ENCODE data around the gene KRTAP9-3.
"Not testable (repeated sequence)": the region's sequence is repeated elsewhere in the genome, so short reads cannot be mapped to it uniquely, and the experiment has no call there.

KRTAP9-3 gene

GRCh38 chr17:41230094-41230493 lies 2.2 kb upstream of the KRTAP9-3 start:
- TF ChIP-seq CTCF (IDR thresholded peaks at IDR 0.05; ENCODE audit: control insufficient read depth, extremely low read depth, insufficient read depth) = no peak

GRCh38 chr17:41231731-41232130 lies 518 bp upstream of the KRTAP9-3 start:
- TF ChIP-seq CTCF (IDR thresholded peaks at IDR 0.05; ENCODE audit: control insufficient read depth, extremely low read depth, insufficient read depth) = no peak
- no peak for DNase-seq (ENCODE audit: low read depth)
- H3K4me3 ChIP-seq (ENCODE audit: low read depth, low read length) = no peak overlapping the region

More at GRCh38 chr17:41230094-41230493, 2.2 kb upstream of the KRTAP9-3 start:
- H3K4me3 ChIP-seq (ENCODE audit: low read depth, low read length) = no peak overlapping the region
- DNase-seq (ENCODE audit: low read depth) = no peak

DNA sequence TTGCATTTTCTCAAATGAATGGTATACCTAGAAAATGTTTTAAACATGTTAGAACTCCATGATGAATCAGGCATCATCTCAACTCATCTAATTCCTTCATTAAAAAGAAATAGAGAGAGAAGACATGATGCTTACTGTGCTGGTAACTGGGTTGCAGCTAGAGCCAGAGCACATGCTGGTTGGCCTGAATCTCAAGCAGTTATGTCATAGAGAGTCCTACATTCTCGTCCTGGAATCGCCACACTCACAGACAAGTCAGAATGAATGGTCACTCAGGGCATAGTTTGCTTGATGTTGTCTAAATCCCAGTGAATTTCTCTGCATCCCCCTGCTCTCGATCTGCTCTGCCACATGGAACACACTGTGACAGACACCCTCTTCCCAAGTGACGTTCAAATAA lies 4.9 kb downstream of the KRTAP9-3 start:
- not testable (repeated sequence) for H3K4me3 ChIP-seq (ENCODE audit: low read depth, low read length)

GRCh38 chr17:41237949-41238437 lies 5.7 kb downstream of the KRTAP9-3 start, which contains the start of gene KRTAP9-8:
Gene KRTAP9-8, plus strand, starts transcription at chr17:41237999. Its CDS starts 53 bp downstream, at chr17:41238052.
- not testable (repeated sequence) for DNase-seq (ENCODE audit: low read depth); H3K4me3 ChIP-seq (ENCODE audit: low read depth, low read length)

More for the DNA sequence above, 4.9 kb downstream of the KRTAP9-3 start:
- DNase-seq (ENCODE audit: low read depth) = not testable (repeated sequence)

GRCh38 chr17:41246995-41247787 lies 14.9 kb downstream of the KRTAP9-3 start:
- not testable (repeated sequence) for DNase-seq (ENCODE audit: low read depth)

DNA sequence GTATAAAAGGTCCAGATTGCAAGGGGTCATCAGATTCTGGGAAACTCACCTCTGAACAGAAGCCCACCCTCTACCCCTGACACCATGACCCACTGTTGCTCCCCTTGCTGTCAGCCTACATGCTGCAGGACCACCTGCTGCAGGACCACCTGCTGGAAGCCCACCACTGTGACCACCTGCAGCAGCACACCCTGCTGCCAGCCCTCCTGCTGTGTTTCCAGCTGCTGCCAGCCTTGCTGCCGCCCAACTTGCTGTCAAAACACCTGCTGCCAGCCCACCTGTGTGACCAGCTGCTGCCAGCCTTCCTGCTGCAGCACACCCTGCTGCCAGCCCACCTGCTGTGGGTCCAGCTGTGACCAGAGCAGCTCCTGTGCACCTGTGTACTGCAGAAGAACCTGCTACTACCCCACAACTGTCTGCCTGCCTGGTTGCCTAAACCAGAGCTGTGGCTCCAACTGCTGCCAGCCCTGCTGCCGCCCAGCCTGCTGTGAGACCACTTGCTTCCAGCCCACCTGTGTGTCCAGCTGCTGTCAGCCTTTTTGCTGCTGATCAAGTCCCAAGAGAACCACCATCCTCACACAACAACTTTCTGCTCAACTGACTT lies 17.5 kb downstream of the KRTAP9-3 start, which contains the start of gene KRTAP9-4:
KRTAP9-4 (plus strand) TSS at position 51 of the 604 bp plus-strand sequence; CDS start at position 85, 34 bp downstream.
- H3K4me3 ChIP-seq (ENCODE audit: low read depth, low read length) = not testable (repeated sequence)

More at GRCh38 chr17:41246995-41247787, 14.9 kb downstream of the KRTAP9-3 start:
- not testable (repeated sequence) for H3K4me3 ChIP-seq (ENCODE audit: low read depth, low read length)

DNA sequence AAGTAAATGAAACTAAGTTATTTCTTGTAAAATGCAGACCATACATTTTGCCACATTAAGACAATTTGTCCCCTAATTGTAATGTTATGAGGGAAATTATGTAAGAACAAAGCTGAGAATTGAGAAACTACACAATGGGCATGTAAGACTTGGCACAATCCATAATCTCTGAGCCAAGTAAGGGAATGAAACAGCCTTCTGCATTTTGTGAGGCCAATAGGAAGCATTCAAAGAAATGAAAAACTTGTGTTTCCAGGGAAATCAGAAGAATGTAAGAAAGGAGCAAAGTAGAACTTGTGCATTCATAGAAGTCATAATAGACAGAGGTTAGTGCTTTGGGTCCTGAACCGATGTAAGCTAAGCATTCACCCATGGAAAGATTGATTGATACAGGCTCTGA lies 19.0 kb downstream of the KRTAP9-3 start:
- no peak for TF ChIP-seq CTCF (IDR thresholded peaks at IDR 0.05; ENCODE audit: control insufficient read depth, extremely low read depth, insufficient read depth)
- no peak for DNase-seq (ENCODE audit: low read depth)

More for the DNA sequence above, 17.5 kb downstream of the KRTAP9-3 start, which contains the start of gene KRTAP9-4:
- DNase-seq (ENCODE audit: low read depth) = not testable (repeated sequence)

GRCh38 chr17:41254861-41255260 lies 22.6 kb downstream of the KRTAP9-3 start:
- H3K4me3 ChIP-seq (ENCODE audit: low read depth, low read length) = no peak overlapping the region
- no peak for DNase-seq (ENCODE audit: low read depth)
- TF ChIP-seq CTCF (IDR thresholded peaks at IDR 0.05; ENCODE audit: control insufficient read depth, extremely low read depth, insufficient read depth) = no peak

More for the DNA sequence above, 19.0 kb downstream of the KRTAP9-3 start:
- no peak overlapping the region for H3K4me3 ChIP-seq (ENCODE audit: low read depth, low read length)

DNA sequence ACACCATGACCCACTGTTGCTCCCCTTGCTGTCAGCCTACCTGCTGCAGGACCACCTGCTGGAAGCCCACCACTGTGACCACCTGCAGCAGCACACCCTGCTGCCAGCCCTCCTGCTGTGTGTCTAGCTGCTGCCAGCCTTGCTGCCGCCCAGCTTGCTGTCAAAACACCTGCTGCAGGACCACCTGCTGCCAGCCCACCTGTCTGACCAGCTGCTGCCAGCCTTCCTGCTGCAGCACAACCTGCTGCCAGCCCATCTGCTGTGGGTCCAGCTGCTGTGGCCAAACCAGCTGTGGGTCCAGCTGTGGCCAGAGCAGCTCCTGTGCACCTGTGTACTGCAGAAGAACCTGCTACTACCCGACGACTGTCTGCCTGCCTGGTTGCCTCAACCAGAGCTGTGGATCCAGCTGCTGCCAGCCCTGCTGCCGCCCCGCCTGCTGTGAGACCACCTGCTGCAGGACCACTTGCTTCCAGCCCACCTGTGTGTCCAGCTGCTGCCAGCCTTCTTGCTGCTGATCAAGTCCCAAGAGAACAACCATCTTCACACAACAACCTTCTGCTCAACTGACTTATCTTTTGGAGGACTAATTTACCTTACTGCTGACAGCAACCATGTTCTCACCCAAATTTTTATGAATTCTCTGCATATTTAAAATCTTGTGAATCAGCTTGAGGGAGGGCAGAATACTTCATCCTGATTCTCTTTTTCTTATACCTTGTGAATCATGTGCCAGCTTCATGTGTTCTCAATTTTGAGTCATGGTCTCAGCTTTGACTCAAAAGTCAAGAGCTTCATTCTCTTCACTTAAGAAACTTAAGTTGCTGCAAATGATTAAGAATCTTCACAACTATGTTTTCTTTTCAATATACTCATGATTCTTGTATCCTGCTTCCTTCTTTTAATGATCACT lies 23.4 kb downstream of the KRTAP9-3 start, which contains the start of gene KRTAP9-9:
KRTAP9-9 (plus strand) TSS at position 4 of the 910 bp plus-strand sequence.
- not testable (repeated sequence) for DNase-seq (ENCODE audit: low read depth); H3K4me3 ChIP-seq (ENCODE audit: low read depth, low read length)
